Mammary epithelial cell (primary cell): ENCODE data around the gene HOXC4.

Experiments used
- EZH2 ChIP-seq: IDR thresholded peaks from 2 replicates; pipeline ENCODE4 v1.6.1; 2012; ENCODE audit warnings: low read length, inconsistent platforms, borderline replicate concordance
- TF ChIP-seq, protein P1 (sequence below), 2 donors: IDR thresholded peaks in 1 of 2; conservative IDR thresholded peaks in 1 of 2; 2 replicates each; pipeline ENCODE4 v1.5.1; 2011 to 2012; ENCODE audit warnings: inconsistent platforms in 2 of 2, low read length in 2 of 2, mild to moderate bottlenecking in 2 of 2, control low read depth in 1 of 2, low read depth in 1 of 2; ENCODE audit not compliant: insufficient read depth in 1 of 2; ENCODE audit errors: extremely low read depth in 1 of 2

DNA sequence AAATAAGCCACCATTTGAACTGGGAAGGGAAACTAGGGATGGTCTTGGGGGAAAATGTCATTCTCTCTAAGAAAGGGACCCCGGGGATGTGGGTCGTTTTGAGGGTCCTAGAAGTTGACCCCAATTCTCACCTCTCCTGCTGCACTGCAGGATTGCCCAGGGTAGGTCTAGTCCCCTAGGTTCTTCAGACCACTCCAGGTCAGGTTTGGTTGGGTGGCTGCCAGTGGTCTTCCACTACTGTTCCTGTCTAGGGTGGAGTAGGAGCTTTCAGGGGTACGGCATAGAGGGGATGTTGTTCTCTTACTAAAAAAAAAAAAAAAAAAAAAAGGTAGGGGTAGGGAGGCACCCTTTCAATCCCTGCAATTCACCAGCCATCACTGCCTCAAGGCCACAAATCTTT is 37.6 kb upstream of the HOXC4 start:
- TF ChIP-seq, protein P1, sequence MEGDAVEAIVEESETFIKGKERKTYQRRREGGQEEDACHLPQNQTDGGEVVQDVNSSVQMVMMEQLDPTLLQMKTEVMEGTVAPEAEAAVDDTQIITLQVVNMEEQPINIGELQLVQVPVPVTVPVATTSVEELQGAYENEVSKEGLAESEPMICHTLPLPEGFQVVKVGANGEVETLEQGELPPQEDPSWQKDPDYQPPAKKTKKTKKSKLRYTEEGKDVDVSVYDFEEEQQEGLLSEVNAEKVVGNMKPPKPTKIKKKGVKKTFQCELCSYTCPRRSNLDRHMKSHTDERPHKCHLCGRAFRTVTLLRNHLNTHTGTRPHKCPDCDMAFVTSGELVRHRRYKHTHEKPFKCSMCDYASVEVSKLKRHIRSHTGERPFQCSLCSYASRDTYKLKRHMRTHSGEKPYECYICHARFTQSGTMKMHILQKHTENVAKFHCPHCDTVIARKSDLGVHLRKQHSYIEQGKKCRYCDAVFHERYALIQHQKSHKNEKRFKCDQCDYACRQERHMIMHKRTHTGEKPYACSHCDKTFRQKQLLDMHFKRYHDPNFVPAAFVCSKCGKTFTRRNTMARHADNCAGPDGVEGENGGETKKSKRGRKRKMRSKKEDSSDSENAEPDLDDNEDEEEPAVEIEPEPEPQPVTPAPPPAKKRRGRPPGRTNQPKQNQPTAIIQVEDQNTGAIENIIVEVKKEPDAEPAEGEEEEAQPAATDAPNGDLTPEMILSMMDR (conservative IDR thresholded peaks at IDR 0.05 in 1 of 2, IDR thresholded peaks at IDR 0.05 in 1 of 2; ENCODE audit: extremely low read depth in 1 of 2, insufficient read depth in 1 of 2, low read depth in 1 of 2, low read length in 2 of 2) = no peak
- no peak for TF ChIP-seq EZH2
